Mesenchymal stem cell (in vitro differentiated cells and primary cell): ENCODE measurements around the gene CAMTA1.

ENCODE experiments used
- DNase-seq: peaks from one replicate; pipeline ENCODE4 v3.0.0-alpha.2; 2013
- H2AFZ ChIP-seq: one replicate; pipeline ENCODE4 v1.6.1; 2013; ENCODE audit warnings: low read depth, mild to moderate bottlenecking, control low read depth, inconsistent platforms, low read length, moderate library complexity
- H2AK5ac ChIP-seq: 2 replicates; pipeline ENCODE4 v1.6.1; 2013; ENCODE audit warnings: low read length, moderate library complexity, mild to moderate bottlenecking, inconsistent platforms; ENCODE audit not compliant: severe bottlenecking
- H2BK120ac ChIP-seq: one replicate; pipeline ENCODE4 v1.6.1; 2013; ENCODE audit warnings: low read depth, mild to moderate bottlenecking, inconsistent platforms, low read length, moderate library complexity
- H2BK12ac ChIP-seq, 2 experiments: one replicate each; pipeline ENCODE4 v1.6.1; 2013; ENCODE audit warnings: inconsistent platforms in 2 of 2, low read length in 2 of 2, mild to moderate bottlenecking in 2 of 2, moderate library complexity in 2 of 2, control low read depth in 1 of 2
- H2BK15ac ChIP-seq: one replicate; pipeline ENCODE4 v1.6.1; 2013; ENCODE audit warnings: mild to moderate bottlenecking, low read depth, inconsistent platforms; ENCODE audit not compliant: poor library complexity, severe bottlenecking
- H2BK5ac ChIP-seq: 2 replicates; pipeline ENCODE4 v1.6.1; 2013; ENCODE audit warnings: low read depth, mild to moderate bottlenecking, low read length, control low read depth, inconsistent platforms; ENCODE audit not compliant: poor library complexity, severe bottlenecking
- H3K14ac ChIP-seq, 2 experiments: one replicate each; pipeline ENCODE4 v1.6.1; 2013; ENCODE audit warnings: inconsistent platforms in 2 of 2, low read length in 2 of 2, control low read depth in 1 of 2, mild to moderate bottlenecking in 1 of 2, moderate library complexity in 1 of 2
- H3K18ac ChIP-seq, 2 experiments: one replicate each; pipeline ENCODE4 v1.6.1; 2013; ENCODE audit warnings: inconsistent platforms in 2 of 2, low read length in 2 of 2, control low read depth in 1 of 2, low read depth in 1 of 2, mild to moderate bottlenecking in 1 of 2
- H3K23ac ChIP-seq, 2 experiments: one replicate each; pipeline ENCODE4 v1.6.1; 2013; ENCODE audit warnings: inconsistent platforms in 2 of 2, low read length in 2 of 2, mild to moderate bottlenecking in 2 of 2, moderate library complexity in 2 of 2, control low read depth in 1 of 2
- H3K27ac ChIP-seq: 2 replicates; pipeline ENCODE4 v1.5.1; 2013; ENCODE audit warnings: mild to moderate bottlenecking, moderate library complexity, low read length, control low read depth, inconsistent platforms; ENCODE audit not compliant: poor library complexity, severe bottlenecking
- H3K27me3 ChIP-seq, 2 experiments: 2 replicates each; pipeline versions ENCODE4 v1.6.1 to v1.7.0; 2013; ENCODE audit warnings: low read length in 2 of 2, mild to moderate bottlenecking in 2 of 2, moderate library complexity in 2 of 2, control low read depth in 1 of 2, inconsistent platforms in 1 of 2; ENCODE audit not compliant: control insufficient read depth in 1 of 2, insufficient read depth in 1 of 2
- H3K36me3 ChIP-seq, 2 experiments: 2 replicates each; pipeline versions ENCODE4 v1.6.1 to v1.7.0; 2013; ENCODE audit warnings: low read length in 2 of 2, control low read depth in 1 of 2, inconsistent platforms in 1 of 2, low read depth in 1 of 2, mild to moderate bottlenecking in 1 of 2; ENCODE audit not compliant: insufficient read depth in 2 of 2, control insufficient read depth in 1 of 2
- H3K4ac ChIP-seq, 2 experiments: one replicate each; pipeline ENCODE4 v1.6.1; 2013; ENCODE audit warnings: inconsistent platforms in 2 of 2, low read length in 2 of 2, mild to moderate bottlenecking in 2 of 2, moderate library complexity in 2 of 2, control low read depth in 1 of 2, low read depth in 1 of 2
- H3K4me1 ChIP-seq: 2 replicates; pipeline ENCODE4 v1.6.1; 2013; ENCODE audit warnings: low read depth, low read length, control low read depth; ENCODE audit not compliant: control insufficient read depth, insufficient read depth
- H3K4me2 ChIP-seq: 2 replicates; pipeline ENCODE4 v1.6.1; 2013; ENCODE audit warnings: low read length, mild to moderate bottlenecking, inconsistent platforms; ENCODE audit not compliant: poor library complexity, severe bottlenecking
- H3K4me3 ChIP-seq, 2 experiments: 2 replicates each; pipeline versions ENCODE4 v1.5.1 to v1.7.0; 2013; ENCODE audit warnings: low read length in 2 of 2, mild to moderate bottlenecking in 2 of 2, control low read depth in 1 of 2, low read depth in 1 of 2; ENCODE audit not compliant: insufficient read depth in 1 of 2
- H3K79me1 ChIP-seq: replicated peaks from 2 replicates; pipeline ENCODE4 v1.6.1; 2013; ENCODE audit warnings: mild to moderate bottlenecking, control low read depth, low read length, inconsistent platforms; ENCODE audit not compliant: poor library complexity, severe bottlenecking
- H3K9ac ChIP-seq: 2 replicates; pipeline ENCODE4 v1.7.0; 2013; ENCODE audit warnings: mild to moderate bottlenecking, low read length, moderate library complexity
- H3K9me3 ChIP-seq: 2 replicates; pipeline ENCODE4 v1.7.0; 2013; ENCODE audit warnings: mild to moderate bottlenecking, low read length; ENCODE audit not compliant: control insufficient read depth
- H4K8ac ChIP-seq: one replicate; pipeline ENCODE4 v1.6.1; 2013; ENCODE audit warnings: inconsistent platforms, mild to moderate bottlenecking, low read length, moderate library complexity
- H4K91ac ChIP-seq: one replicate; pipeline ENCODE4 v1.6.1; 2013; ENCODE audit warnings: mild to moderate bottlenecking, low read length, inconsistent platforms
- WGBS: methylation state at CpG from one replicate; pipeline ENCODE4 v1.1.7; 2013; ENCODE audit warnings: mixed read lengths; 5-methylcytosine and 5-hydroxymethylcytosine counted together

Gene CAMTA1

DNA sequence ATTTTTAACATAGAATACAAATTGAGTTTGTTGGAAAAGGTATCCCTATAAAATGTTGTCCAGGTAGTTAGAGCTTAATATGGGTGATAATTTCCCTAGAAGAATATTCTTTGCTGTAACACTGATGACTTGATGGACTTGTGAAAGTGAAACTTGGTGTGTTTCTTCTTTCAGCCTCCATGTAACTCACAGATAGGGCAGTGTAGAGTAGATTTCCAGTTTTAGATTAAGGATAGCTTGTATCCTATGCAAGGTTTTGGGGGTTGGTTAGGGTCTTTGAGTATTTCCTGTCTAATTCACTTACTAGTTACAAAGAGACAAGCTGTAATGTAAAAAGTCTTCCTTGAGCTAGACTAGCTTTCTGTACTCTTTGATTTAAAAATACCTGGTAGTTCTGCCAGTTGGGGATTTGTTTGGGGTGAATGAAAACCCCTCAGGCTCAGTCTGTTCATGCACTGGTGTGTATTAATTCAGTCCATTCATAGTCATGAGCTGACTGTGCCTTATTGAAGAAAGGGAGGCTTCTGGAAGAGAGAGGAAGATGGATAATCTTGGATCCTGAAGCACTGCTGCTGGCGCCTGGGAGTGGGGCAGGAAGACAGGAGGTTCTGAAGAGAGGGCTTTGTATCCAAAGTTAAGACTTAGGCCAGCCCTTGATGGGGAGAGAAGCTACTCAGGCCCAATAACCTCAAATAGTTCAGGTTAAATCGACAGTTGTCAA is 83.6 kb downstream of the CAMTA1 start:
- Histone ChIP-seq H2AFZ (no peak overlapping the region), H2BK120ac (peak overlapping the region; percentile 27), H3K4me2 (no peak overlapping the region), H3K18ac (peak overlapping the region; percentile 13 to 54), H2BK15ac (no peak overlapping the region), H2AK5ac (peak overlapping the region; percentile 76), H3K27ac (peak overlapping the region; percentile 10), H2BK5ac (no peak overlapping the region), H2BK12ac (peak overlapping the region in 1 of 2 experiments; percentile 1), H3K79me1 (peaks cover 22% of the 10 kb centered on the region), H4K91ac (no peak overlapping the region), H3K23ac (no peak overlapping the region), H3K9ac (peak overlapping the region; percentile 33), H3K36me3 (peaks cover 6 to 8% of the 10 kb centered on the region in 2 experiments), H3K4me3 (peak overlapping the region in 1 of 2 experiments; percentile 43), H3K14ac (no peak overlapping the region), H3K9me3 (no peaks in the 10 kb centered on the region), H3K27me3 (no peaks in the 10 kb centered on the region), H3K4ac (no peak overlapping the region), H4K8ac (no peak overlapping the region), H3K4me1 (peaks cover 14% of the 10 kb centered on the region)
- 93% methylated on average over 1 of the region's 2 CpGs for WGBS
- DNase-seq = peak; percentile 57

GRCh38 chr1:6869545-6869944 is 84.3 kb downstream of the CAMTA1 start:
- H3K4me3 ChIP-seq = no peak overlapping the region
- no peak for DNase-seq
- no peak overlapping the region for H4K91ac ChIP-seq
- H3K23ac ChIP-seq = no peak overlapping the region
- no peaks in the 10 kb centered on the region for H3K9me3 ChIP-seq
- peak overlapping the region; percentile 43 for H2BK120ac ChIP-seq
- H3K27me3 ChIP-seq = no peaks in the 10 kb centered on the region
- peaks cover 16% of the 10 kb centered on the region for H3K79me1 ChIP-seq
- no peak overlapping the region for H2AK5ac ChIP-seq
- no peak overlapping the region for H3K18ac ChIP-seq
- no peak overlapping the region for H3K4me2 ChIP-seq
- no peak overlapping the region for H2BK5ac ChIP-seq
- peak overlapping the region; percentile 12 for H3K27ac ChIP-seq
- H4K8ac ChIP-seq = no peak overlapping the region
- H3K36me3 ChIP-seq = peaks cover 5 to 8% of the 10 kb centered on the region in 2 experiments
- 87% methylated on average over 4 of the region's 4 CpGs for WGBS
- H3K9ac ChIP-seq = no peak overlapping the region
- H3K4me1 ChIP-seq = peaks cover 18% of the 10 kb centered on the region
- H3K4ac ChIP-seq = no peak overlapping the region
- no peak overlapping the region for H2AFZ ChIP-seq
- no peak overlapping the region for H2BK12ac ChIP-seq
- no peak overlapping the region for H2BK15ac ChIP-seq
- no peak overlapping the region for H3K14ac ChIP-seq

DNA sequence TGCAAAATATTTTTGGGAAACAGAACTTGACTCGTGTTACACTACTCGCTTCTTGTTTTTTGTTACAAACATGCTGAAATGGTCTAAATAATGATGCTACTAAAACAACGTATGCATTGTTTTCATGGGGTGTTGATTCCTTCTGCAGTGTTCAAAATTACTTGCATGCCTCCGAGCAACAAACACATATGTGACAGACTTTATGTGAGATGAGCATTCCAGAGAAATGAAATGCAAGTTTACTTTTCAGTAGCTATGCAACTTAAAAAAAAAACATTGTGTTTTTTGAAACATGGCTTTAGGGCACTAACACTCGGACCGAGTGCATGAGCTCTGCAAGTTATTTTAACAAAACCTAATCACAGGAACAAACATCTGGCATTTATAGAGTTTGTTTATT is 84.8 kb downstream of the CAMTA1 start:
- no peak overlapping the region for H3K14ac ChIP-seq
- H2BK12ac ChIP-seq = no peak overlapping the region
- WGBS = 81% methylated on average over 2 of the region's 6 CpGs
- peaks cover 18% of the 10 kb centered on the region for H3K4me1 ChIP-seq
- no peak overlapping the region for H4K91ac ChIP-seq
- H2AK5ac ChIP-seq = no peak overlapping the region
- peak; percentile 28 for DNase-seq
- H2BK5ac ChIP-seq = no peak overlapping the region
- no peak overlapping the region for H3K9ac ChIP-seq
- H2AFZ ChIP-seq = no peak overlapping the region
- no peak overlapping the region for H2BK120ac ChIP-seq
- no peak overlapping the region for H3K27ac ChIP-seq
- no peaks in the 10 kb centered on the region for H3K27me3 ChIP-seq
- no peak overlapping the region for H3K4me2 ChIP-seq
- H4K8ac ChIP-seq = no peak overlapping the region
- no peak overlapping the region for H3K4me3 ChIP-seq
- no peak overlapping the region for H3K18ac ChIP-seq
- H3K9me3 ChIP-seq = no peaks in the 10 kb centered on the region
- peaks cover 5 to 14% of the 10 kb centered on the region in 2 experiments for H3K36me3 ChIP-seq
- no peak overlapping the region for H3K23ac ChIP-seq
- H3K4ac ChIP-seq = no peak overlapping the region
- H2BK15ac ChIP-seq = no peak overlapping the region
- peaks cover 15% of the 10 kb centered on the region for H3K79me1 ChIP-seq

GRCh38 chr1:6870571-6870970 is 85.3 kb downstream of the CAMTA1 start:
- H3K4me1 ChIP-seq = peaks cover 18% of the 10 kb centered on the region
- H3K36me3 ChIP-seq = peaks cover 6 to 16% of the 10 kb centered on the region in 2 experiments
- H3K79me1 ChIP-seq = peaks cover 14% of the 10 kb centered on the region
- no peak overlapping the region for H2BK12ac ChIP-seq
- H3K18ac ChIP-seq = no peak overlapping the region
- no peak overlapping the region for H3K4me2 ChIP-seq
- no peaks in the 10 kb centered on the region for H3K27me3 ChIP-seq
- no peak overlapping the region for H3K4ac ChIP-seq
- no peak overlapping the region for H3K4me3 ChIP-seq
- H3K23ac ChIP-seq = no peak overlapping the region
- no peak overlapping the region for H2AFZ ChIP-seq
- no peak overlapping the region for H2BK120ac ChIP-seq
- peak; percentile 57 for DNase-seq
- H3K9me3 ChIP-seq = no peaks in the 10 kb centered on the region
- no peak overlapping the region for H2AK5ac ChIP-seq
- H3K14ac ChIP-seq = no peak overlapping the region
- H4K91ac ChIP-seq = no peak overlapping the region
- H4K8ac ChIP-seq = no peak overlapping the region
- no peak overlapping the region for H2BK5ac ChIP-seq
- peak overlapping the region; percentile 52 for H3K27ac ChIP-seq
- H2BK15ac ChIP-seq = no peak overlapping the region
- H3K9ac ChIP-seq = no peak overlapping the region
